Ramos (cell line): ENCODE measurements around the gene OST4.

ENCODE experiments used
- in situ Hi-C: fragments of 300-500 bp; cut with MboI; formaldehyde crosslinking; loops from one replicate; pipeline ENCODE4 v1.14.3; 2022; ENCODE audit warnings: low sequenced_read_pairs; ENCODE audit not compliant: unreplicated experiment

The OST4 gene

DNA sequence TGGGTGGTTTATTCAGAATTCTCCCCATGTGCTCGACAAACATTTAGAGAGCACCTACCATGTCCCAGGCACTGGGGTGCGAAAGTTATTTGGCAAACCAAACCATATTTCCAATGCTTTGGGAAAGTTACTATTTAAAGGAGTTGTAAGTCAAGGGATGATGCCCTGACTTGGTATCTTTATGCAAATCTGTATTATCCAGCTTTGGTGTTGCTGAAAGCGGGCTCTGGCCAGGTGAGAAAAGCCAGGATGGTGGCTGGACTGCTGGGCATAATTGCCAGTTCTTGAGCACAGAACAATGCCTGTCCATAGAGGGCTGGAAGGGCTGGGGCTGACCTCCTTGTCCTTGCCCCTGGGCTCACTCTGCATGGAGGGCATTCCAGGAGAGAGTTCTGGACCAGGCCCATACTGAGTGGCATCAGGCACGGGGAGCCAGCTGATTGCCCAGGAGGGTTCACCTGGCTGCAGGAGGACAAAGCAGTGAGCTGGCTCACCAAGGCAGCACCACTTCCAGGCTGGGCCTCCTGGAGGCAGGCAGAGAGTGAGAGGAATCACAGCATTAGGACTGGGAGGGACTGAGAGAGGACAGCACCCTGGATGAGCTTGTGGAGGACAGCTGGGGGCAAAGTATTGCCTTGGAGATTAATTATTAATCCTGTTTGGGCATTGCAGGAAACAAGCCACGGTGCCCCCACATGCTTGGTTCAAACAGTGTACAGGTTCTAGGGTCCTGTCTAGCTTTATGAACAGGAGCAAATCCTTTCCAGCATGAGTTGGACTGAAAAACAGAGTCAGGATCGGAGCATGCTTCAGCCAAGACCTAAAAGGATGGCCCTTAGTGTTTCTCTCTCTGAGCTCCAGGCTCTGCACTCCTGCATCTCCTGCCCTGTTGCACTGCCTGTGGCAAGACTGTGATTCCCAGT, 22.2 kb upstream of the OST4 start:
- in situ Hi-C loops: no loop called here

DNA sequence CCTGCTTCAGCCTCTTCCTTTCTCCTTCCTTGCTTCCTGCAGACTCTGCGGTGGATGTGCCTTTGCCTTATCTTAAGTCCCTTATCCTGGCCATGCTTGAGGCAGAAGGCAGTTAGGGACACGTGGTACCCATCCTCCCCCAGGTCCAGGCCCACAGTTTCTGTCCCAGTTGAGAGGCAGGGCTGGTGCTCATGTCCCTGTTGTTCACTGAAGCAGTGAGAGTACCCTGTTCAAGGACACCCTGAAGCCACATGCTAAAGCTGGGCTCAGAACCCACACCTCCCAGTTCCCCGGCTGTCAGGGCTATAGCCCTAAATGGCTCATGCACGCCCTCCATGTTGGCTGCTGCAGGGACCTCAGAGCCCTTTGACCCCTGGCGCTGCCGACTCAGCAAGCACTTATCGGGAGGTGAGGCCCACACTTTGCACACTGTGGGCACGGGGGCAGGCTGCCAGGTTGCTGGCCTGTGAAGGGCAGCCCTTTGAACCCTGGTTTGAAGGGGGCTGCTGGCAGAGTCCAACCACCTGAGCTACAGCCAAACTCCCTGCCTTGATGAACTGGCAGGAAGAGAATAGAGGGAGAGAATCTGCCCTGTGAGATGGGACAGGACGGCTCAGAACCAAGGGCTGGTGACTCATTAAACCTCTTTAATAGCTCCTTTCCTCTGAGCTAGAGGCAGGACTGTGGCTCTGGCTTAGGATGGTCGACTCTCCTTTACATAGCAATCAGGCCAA, 21.4 kb upstream of the OST4 start:
- in situ Hi-C loops: no loop called here

DNA sequence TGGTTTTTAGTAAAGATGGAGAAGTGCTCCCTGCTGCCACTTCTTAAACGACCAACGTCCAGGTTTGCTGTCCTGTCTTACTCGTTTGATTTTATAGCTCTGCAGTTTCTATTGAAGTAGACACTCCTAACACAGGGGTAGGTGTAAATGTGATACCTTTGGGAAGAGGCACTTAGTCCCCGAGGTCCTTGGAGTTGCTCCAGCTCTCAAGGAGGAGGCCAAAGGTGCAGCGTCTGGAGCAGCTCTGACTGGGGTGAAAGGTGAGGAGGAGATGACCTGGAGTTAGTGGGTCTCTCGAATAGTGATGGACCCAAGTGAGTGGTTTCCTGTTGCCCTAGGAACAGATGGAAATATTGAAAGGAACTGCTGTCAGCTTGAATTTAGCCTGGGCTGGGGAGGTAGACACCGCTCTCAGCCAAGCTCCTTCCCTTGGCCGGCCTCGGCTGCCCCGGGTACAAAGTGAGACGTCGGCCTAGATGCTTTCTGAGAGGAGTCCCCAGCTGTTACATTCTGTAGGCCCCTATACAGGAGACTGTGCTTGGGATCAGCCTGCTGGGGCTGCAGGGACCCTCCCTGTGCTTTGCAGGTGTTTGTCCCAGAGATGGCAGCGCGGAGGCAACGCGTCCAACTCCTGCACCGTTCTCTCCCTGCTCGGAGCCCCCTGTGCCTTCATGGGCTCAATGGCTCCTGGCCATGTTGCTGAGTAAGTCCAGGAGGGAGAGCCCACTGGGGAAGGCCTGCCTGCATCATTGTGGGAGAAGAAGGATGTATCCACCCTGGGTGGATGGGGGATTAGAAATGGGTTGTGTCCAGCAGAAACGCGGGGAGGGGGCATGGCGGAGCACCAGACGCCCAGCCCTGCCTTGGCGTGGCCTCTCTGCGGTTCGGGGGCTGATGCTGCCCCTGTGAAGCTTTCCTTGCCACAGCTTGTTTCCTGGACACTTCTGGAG, 20.6 kb upstream of the OST4 start:
- in situ Hi-C loops: no loop called here

DNA sequence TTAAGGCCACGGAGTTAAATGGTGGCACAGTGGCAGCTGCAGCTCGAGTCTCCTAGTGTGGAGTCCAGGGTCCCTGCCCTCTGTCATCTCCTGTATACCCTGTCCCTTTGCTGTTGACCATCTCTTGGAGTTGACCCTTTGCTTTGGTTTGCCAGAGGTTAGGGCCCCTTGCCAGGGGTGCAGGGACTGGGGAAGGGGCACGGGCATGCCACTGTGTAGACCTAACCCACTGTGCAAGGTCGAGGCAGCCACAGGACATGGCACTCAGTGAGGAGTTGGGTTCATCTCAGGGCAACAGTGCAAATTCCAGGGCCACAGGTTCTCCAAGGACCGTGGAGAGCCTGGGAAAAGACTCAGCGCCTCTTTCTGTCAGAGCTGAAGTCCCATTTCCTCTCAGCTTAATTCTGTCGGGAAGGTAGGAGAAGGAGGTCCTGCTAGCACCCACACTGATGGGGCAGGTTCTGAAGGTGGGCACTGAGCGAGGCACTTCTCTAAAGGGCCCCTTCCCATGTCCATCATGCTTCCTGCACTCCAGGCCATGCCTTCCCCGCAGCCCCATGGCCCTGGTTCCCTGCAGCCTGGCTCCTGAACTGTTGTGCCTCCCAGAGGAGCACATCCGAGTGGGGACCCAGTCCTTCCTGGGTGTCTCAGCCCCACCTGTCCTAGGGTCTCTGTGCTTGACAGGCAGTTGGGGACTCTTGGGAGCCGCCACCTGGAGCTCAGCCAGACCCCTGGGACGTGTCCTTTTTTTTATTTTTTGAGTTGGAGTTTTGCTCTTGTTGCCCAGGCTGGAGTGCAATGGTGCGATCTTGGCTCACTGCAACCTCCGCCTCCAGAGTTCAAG, 17.9 kb upstream of the OST4 start:
- in situ Hi-C loops: loop anchor here (10.0 kb wide), 1 partner anchor 125 kb away; no protein-coding TSS in a partner anchor

DNA sequence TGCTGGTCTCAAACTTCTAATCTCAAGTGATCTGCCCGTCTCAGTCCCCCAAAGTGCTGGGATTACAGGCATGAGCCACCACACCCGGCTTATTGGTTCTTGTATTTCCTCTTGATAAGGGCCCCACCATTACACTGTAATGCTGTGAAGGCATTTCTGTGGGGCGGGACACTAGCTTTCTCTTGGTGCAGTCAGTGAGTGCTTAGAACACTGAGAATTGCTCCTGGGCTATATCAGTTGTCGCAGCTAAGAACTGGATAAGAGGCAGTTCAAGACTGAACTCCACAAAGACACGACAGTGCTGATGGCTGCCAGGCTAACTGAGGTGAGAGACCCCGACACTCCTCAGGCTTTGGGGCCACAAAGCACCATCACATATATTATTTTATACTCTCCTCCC, 17.2 kb upstream of the OST4 start:
- in situ Hi-C loops: loop anchor here (10.0 kb wide), 1 partner anchor 124 kb away; no protein-coding TSS in a partner anchor

DNA sequence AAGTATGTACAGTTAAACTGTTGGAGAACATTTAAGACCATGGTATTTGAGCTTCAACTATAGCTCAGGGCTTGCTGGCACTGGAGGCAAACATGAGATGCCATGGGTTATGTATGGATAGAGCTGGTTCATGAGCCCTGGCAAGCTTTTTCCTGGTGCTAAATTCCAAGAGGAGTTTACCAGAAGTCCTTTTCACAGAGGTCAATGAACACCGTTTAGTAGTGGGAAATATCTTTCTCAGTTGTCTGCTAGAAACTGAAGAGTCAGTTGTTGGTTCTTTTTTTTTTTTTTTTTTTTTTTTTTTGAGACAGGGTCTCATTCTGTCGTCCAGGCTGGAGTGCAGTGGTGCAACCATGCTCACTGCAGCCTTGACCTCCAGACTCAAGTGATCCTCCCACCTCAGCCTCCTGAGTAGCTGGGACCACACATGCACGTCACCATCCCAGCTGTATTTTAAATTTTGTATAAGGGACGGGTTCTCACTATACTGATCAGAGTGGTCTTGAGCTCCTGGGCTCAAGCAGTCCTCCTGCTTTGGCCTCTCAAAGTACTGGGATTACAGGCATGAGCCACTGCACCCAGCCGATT, 16.5 kb upstream of the OST4 start:
- in situ Hi-C loops: loop anchor here (10.0 kb wide), 1 partner anchor 123 kb away; no protein-coding TSS in a partner anchor

DNA sequence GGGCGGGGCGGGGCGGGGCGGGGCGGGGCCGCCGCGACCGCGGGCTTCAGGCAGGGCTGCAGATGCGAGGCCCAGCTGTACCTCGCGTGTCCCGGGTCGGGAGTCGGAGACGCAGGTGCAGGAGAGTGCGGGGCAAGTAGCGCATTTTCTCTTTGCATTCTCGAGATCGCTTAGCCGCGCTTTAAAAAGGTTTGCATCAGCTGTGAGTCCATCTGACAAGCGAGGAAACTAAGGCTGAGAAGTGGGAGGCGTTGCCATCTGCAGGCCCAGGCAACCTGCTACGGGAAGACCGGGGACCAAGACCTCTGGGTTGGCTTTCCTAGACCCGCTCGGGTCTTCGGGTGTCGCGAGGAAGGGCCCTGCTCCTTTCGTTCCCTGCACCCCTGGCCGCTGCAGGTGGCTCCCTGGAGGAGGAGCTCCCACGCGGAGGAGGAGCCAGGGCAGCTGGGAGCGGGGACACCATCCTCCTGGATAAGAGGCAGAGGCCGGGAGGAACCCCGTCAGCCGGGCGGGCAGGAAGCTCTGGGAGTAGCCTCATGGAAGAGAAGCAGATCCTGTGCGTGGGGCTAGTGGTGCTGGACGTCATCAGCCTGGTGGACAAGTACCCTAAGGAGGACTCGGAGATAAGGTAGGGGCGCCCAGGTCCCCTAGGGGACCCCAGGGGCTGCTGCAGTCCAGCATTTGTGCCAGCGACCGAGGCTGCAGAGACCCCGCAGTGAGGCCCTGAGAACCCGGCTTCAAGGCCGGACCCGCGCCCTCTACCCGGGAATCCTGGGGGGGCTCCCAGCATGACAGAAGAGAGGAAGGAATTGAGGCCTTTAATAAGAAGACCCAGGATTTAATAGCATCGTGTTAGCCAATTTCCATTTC, 15.5 kb upstream of the OST4 start, which contains the start of gene KHK:
Gene KHK (plus strand): TSS at position 49 of the 870 bp plus-strand sequence. CDS start 488 bp downstream, at position 537.
- in situ Hi-C loops: loop anchor here (10.0 kb wide), 1 partner anchor 122 kb away; no protein-coding TSS in a partner anchor

DNA sequence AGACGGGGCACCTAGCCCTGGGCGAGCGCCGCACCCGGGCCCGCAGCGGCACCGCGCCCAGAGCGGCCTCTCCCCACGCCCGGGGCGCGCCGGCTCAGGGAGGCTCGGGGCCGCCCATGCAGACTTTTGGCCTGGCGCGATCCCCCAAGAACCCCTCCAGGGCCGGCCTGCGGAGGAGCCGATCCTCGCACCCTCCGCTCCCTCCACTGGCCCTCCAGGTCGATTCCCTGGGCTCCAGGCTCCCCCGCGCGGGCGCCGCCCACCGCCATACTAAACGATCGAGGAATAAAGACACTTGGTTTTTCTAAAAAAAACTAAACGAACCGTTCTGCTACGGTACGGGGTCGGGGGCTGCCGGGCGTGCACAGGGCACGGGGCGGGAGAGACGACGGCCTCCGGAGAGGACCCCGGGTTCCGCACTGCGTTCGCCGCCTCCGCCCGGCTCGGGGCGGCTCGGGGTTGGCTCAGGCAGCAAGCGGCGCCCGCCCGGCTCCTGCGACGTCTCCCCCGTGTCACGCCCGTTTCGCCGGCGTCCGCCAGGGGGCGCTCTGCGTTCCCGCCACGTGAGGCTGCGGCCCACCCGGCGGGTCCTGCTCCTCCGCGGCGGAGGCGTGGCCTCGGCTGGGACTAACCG, 14.8 kb upstream of the OST4 start:
- in situ Hi-C loops: loop anchor here (10.0 kb wide), 1 partner anchor 121 kb away; no protein-coding TSS in a partner anchor

DNA sequence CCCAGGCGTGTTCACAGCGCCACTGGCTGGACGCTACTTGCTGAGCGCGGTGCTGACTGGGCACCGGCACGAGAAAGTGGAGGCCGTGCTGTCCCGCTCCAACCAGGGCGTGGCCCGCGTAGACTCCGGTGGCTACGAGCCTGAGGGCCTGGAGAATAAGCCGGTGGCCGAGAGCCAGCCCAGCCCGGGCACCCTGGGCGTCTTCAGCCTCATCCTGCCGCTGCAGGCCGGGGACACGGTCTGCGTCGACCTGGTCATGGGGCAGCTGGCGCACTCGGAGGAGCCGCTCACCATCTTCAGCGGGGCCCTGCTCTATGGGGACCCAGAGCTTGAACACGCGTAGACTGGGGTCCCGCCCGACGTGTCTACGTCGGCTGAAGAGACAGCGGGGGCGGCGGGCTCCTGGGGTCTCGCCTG, 14.2 kb upstream of the OST4 start:
- in situ Hi-C loops: loop anchor here (10.0 kb wide), 1 partner anchor 121 kb away; no protein-coding TSS in a partner anchor

DNA sequence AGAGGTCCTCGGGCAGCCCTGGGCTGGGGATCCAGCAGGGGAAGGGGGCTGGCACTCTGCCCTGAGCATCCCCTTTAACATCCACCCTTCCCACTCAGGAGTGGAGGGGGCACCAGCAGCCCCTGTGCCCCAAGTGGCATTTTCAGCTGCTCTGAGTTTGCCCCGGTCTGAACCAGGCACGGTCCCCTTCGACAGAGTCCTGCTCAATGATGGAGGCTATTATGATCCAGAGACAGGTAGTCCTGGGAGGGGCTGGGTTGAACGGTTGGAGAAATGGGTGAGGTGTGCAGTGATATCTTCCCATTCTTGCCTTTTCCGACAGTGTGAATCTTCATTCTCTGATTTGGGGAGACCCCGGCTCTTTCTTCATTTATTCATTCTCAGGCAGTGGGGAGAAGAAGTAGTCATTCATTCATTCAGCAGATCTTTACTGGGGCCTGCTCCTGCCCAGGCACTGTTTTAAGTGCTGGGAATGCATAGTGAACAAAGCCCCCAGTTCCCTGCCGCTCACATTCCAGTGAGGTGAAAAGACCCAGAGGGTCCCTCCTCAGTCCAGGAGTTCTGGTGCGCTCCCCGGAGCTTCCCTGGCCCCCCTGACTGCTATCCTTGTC, 13.7 kb upstream of the OST4 start:
- in situ Hi-C loops: loop anchor here (10.0 kb wide), 1 partner anchor 120 kb away; no protein-coding TSS in a partner anchor

DNA sequence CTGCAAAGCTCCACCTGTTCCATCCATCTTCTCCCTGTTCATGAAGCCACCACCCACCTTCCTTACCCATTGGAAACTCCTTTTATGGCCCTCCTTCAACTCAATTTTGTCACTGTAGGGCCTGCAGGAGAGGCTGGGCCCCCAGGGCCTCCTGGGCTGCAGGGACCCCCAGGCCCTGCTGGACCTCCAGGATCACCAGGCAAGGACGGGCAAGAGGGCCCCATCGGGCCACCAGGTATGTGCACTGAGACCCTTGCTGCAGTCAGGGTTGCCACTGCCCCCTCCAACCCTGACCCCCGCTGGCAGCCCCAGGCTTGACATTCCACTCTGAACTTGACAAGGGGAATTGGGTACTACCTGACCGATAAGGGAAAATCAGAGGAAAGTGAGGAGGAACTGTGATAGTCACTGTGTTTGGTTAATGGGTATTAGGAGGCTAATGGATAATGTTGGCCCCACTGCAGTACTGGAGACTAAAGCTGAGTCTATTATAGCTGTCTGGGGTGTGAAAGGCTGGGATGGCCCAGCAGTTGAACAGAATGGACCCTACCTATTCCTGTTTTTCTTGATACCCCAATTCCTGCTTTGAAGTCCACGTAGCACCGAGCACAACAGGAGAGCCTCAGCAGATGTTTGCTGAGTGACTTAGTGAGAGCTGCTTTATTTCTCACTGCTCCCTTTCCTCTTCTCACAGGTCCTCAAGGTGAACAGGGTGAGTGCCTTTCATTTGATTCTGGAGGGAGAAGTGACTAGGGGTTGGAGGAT, 13.0 kb upstream of the OST4 start:
- in situ Hi-C loops: loop anchor here (10.0 kb wide), 1 partner anchor 120 kb away; no protein-coding TSS in a partner anchor

DNA sequence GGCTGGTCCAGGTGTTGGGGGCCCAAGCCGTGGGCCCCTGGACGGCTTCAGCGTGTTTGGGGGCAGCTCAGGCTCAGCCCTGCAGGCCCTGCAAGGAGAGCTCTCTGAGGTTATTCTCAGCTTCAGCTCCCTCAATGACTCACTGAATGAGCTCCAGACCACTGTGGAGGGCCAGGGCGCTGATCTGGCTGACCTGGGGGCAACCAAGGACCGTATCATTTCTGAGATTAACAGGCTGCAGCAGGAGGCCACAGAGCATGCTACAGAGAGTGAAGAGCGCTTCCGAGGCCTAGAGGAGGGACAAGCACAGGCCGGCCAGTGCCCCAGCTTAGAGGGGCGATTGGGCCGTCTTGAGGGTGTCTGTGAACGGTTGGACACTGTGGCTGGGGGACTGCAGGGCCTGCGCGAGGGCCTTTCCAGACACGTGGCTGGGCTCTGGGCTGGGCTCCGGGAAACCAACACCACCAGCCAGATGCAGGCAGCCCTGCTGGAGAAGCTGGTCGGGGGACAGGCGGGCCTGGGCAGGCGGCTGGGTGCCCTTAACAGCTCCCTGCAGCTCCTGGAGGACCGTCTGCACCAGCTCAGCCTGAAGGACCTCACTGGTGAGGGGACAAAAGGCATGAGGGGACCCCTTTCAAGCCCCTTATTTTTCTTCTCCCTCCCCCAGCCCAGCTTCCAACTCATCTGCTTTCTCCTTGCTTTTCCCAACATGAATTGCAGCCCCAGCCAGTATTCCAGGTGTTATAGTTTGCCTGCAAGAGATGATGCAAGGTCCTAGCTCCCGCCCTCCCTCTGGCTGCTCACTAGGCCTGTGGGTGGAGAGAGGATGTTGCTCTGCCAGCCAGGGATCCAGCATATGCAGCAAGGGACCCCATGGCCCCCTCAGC, 12.2 kb upstream of the OST4 start:
- in situ Hi-C loops: loop anchor here (10.0 kb wide), 1 partner anchor 119 kb away; no protein-coding TSS in a partner anchor

DNA sequence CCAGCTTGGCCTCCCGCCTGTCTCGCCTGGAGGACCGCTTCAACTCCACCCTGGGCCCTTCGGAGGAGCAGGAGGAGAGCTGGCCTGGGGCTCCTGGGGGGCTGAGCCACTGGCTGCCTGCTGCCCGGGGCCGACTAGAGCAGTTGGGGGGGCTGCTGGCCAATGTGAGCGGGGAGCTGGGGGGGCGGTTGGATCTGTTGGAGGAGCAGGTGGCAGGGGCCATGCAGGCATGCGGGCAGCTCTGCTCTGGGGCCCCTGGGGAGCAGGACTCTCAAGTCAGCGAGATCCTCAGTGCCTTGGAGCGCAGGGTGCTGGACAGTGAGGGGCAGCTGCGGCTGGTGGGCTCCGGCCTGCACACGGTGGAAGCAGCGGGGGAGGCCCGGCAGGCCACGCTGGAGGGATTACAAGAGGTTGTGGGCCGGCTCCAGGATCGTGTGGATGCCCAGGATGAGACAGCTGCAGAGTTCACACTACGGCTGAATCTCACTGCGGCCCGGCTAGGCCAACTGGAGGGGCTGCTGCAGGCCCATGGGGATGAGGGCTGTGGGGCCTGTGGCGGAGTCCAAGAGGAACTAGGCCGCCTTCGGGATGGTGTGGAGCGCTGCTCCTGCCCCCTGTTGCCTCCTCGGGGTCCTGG, 11.4 kb upstream of the OST4 start:
- in situ Hi-C loops: loop anchor here (10.0 kb wide), 1 partner anchor 118 kb away; no protein-coding TSS in a partner anchor
